Brain microvascular endothelial cell (primary cell): ENCODE data around the gene CDS2.

Source experiments
- DNase-seq: peaks from one replicate; pipeline ENCODE4 v3.0.0-alpha.2; 2020
- H3K27ac ChIP-seq: fragments of 250-450 bp; sonication (Bioruptor Pico); 2 replicates; pipeline ENCODE4 v1.5.1; 2020; ENCODE audit warnings: mild to moderate bottlenecking, moderate library complexity
- H3K27me3 ChIP-seq: fragments of 250-450 bp; sonication (Bioruptor Pico); replicated peaks from 2 replicates; pipeline ENCODE4 v1.5.1; 2020; ENCODE audit warnings: mild to moderate bottlenecking
- H3K36me3 ChIP-seq: fragments of 250-450 bp; sonication (Bioruptor Pico); replicated peaks from 2 replicates; pipeline ENCODE4 v1.5.1; 2020; ENCODE audit warnings: mild to moderate bottlenecking
- H3K4me3 ChIP-seq: 2 replicates; pipeline ENCODE4 v1.5.1; 2011; ENCODE audit warnings: low read depth, mild to moderate bottlenecking, control low read depth, low read length, moderate library complexity
- in situ Hi-C: cut with HindIII; loops from 2 replicates; pipeline ENCODE4 v1.10.0; 2017; ENCODE audit warnings: low sequenced_read_pairs, low pct_ligation_motif_present
- TF ChIP-seq, protein P1 (sequence below): IDR thresholded peaks from 2 replicates; pipeline ENCODE4 v1.5.1; 2011; ENCODE audit warnings: low read depth, mild to moderate bottlenecking, moderate library complexity, low read length, control low read depth, inconsistent platforms; ENCODE audit errors: missing control alignments

The CDS2 gene

DNA sequence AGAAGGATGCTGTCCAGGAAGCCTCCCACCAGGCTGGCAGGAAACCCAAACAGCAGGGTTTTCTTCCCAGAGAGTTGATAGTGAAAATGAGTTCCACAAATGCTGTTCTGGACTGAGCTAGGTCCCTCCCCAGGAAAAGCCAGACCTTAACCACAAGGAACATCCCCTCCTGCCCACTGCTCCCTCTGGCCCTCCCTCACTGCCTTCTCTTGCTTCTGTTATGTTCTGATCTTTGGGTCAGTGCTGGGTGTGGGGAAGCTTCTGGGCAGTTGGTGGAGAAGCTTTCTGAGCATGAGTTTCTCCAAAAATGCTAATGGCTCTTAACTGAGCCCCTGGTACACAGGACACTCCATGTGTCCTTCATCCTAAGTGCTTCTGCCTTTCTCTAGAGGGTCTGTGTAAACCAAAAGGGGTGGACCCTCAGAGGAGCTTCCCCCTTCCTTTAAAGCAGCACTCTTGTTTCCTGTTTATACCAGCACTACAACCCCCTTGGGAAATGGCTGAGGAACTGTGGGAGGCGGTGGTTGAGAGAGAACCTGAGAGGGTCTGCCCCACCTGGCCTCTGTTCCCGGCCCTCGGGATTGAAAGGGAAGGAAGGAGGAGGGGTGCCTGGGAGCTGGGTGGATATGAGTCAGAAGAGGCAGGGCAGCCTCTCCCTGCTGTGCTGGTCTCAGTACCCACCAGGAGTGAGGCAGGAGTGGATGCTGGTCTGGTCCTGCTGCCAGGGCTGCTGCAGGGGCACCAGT, 42.0 kb downstream of the CDS2 start:
- in situ Hi-C loops: no loop called here
- no peak overlapping the region for H3K27ac ChIP-seq
- no peak for DNase-seq

DNA sequence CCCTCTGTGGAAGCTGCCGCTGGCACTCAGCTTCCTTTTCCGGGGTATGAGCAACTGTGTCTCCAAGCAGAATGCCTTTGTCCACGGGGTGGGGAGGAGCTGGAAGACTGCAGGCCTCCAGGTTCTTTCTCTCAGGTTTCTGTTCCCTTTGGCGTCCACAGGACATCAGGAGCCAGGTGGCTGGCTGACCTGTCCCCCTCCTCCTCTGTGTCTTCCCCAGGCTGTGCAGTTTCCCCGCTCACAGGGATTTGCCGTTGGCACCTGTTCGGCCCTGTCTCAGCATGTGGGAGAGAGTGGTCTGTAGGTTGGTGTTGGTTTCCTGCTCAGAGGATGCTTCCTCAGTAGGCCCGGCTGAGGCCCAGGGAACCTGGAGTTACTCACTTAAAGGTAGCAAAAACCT, 43.5 kb downstream of the CDS2 start:
- H3K27ac ChIP-seq: no peak overlapping the region
- in situ Hi-C loops: no loop called here
- TF ChIP-seq, protein P1, sequence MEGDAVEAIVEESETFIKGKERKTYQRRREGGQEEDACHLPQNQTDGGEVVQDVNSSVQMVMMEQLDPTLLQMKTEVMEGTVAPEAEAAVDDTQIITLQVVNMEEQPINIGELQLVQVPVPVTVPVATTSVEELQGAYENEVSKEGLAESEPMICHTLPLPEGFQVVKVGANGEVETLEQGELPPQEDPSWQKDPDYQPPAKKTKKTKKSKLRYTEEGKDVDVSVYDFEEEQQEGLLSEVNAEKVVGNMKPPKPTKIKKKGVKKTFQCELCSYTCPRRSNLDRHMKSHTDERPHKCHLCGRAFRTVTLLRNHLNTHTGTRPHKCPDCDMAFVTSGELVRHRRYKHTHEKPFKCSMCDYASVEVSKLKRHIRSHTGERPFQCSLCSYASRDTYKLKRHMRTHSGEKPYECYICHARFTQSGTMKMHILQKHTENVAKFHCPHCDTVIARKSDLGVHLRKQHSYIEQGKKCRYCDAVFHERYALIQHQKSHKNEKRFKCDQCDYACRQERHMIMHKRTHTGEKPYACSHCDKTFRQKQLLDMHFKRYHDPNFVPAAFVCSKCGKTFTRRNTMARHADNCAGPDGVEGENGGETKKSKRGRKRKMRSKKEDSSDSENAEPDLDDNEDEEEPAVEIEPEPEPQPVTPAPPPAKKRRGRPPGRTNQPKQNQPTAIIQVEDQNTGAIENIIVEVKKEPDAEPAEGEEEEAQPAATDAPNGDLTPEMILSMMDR: no peak
- no peak overlapping the region for H3K4me3 ChIP-seq
- no peaks in the 10 kb centered on the region for H3K36me3 ChIP-seq
- no peak for DNase-seq
- H3K27me3 ChIP-seq: no peaks in the 10 kb centered on the region

More for the DNA sequence above, 42.0 kb downstream of the CDS2 start:
- H3K4me3 ChIP-seq: no peak overlapping the region
- H3K27me3 ChIP-seq: no peaks in the 10 kb centered on the region
- TF ChIP-seq, protein P1: no peak
- no peaks in the 10 kb centered on the region for H3K36me3 ChIP-seq

DNA sequence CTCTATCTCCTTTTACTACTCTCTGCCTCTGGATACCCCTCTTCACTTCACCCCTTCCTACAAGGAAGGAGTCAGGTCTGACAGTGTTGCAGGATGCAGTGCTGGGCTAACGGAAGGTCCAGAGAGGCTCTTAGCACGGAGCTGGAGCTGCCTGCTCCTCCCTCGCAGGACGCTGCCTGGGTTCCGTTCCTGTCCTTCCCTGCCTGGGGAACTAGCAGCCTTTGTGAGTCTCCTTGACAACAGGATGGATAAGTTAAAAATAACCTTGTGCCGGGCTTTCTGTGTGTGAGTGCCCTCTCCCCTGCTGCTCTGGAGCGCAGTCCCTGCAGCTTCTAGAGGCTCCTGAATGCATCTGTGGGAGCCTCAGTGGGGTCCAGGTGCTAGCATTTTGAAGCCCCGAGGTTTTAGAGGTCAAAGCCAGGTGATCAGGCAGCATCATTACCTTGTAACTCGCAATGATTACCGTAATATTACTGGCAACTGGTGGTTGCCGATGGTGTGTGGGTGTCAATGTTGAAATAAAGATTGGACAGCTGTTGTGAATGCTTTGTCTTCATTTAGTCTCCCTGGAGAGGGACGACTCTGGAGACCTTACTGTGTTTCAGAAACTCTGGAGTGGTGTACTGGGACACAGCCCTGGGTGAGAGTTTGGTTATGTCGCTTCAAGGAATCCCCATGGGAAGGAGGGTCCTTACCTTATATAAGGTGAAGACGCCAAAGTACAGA, 44.4 kb downstream of the CDS2 start:
- Histone ChIP-seq H3K27me3 (no peaks in the 10 kb centered on the region), H3K4me3 (no peak overlapping the region), H3K36me3 (no peaks in the 10 kb centered on the region), H3K27ac (no peak overlapping the region)
- TF ChIP-seq, protein P1: no peak
- in situ Hi-C loops: no loop called here
- DNase-seq: peak; percentile 43

DNA sequence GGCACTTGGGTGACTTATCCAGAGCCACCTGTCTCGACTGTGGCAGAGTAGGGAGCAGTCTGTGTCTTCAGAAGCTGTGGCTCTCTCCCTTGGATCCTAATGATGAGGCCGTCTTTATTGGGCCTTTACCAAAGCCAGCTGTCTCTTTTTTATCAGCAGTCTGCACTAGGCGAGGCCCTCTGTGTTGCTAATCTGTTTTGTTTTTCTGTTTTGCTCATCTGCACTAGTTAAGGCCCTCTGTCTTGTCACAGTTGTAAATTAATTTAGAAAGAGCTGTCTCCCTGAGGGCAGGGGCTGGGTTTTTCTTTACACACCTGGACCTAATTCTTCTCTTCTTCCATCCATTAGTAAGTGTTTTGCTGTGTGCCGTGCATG, 45.0 kb downstream of the CDS2 start:
- in situ Hi-C loops: no loop called here
- Histone ChIP-seq H3K36me3 (no peaks in the 10 kb centered on the region), H3K27ac (no peak overlapping the region)

DNA sequence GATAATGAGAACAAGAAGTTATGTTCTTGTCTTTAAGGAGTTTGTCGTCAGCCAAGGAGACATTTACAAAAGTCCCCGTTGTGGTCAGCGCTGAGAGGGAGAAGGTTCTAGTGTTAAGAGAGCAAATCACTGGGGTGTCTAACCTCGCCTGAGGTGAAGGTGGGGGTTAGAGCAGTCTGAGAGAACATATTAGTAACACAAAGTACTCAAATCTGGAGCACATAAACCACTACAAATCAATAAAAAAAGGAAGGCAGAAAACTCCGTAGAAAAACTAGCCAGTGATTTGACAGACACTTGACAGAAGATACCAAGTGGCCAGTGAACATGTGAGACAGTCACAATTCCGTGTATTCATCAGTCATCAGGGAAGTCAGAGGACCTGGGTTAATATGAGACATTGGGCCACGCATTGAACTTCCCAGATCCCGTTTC, 45.4 kb downstream of the CDS2 start:
- no peaks in the 10 kb centered on the region for H3K36me3 ChIP-seq
- no peak overlapping the region for H3K27ac ChIP-seq
- DNase-seq: no peak
- H3K27me3 ChIP-seq: no peaks in the 10 kb centered on the region
- no peak overlapping the region for H3K4me3 ChIP-seq
- in situ Hi-C loops: no loop called here
- TF ChIP-seq, protein P1: no peak

More for the DNA sequence above, 45.0 kb downstream of the CDS2 start:
- TF ChIP-seq, protein P1: no peak
- H3K27me3 ChIP-seq: no peaks in the 10 kb centered on the region
- no peak for DNase-seq
- H3K4me3 ChIP-seq: no peak overlapping the region
